Mesendoderm (in vitro differentiated cells): ENCODE results near the gene TOGARAM2.

Experiments
- DNase-seq: peaks from one replicate; pipeline ENCODE4 v3.0.0; 2013
- H2AK5ac ChIP-seq: 2 replicates; pipeline ENCODE4 v1.6.1; 2013; ENCODE audit warnings: low read length, inconsistent platforms
- H2BK120ac ChIP-seq: 2 replicates; pipeline ENCODE4 v1.6.1; 2013; ENCODE audit warnings: low read depth, mild to moderate bottlenecking, low read length, moderate library complexity, mixed read lengths
- H2BK15ac ChIP-seq: replicated peaks from 2 replicates; pipeline ENCODE4 v1.6.1; 2013; ENCODE audit warnings: low read depth, mild to moderate bottlenecking, moderate library complexity
- H2BK5ac ChIP-seq: 2 replicates; pipeline ENCODE4 v1.6.1; 2013; ENCODE audit warnings: low read length, inconsistent platforms
- H3K18ac ChIP-seq: 2 replicates; pipeline ENCODE4 v1.6.1; 2013; ENCODE audit warnings: mild to moderate bottlenecking, low read length, mixed read lengths
- H3K23ac ChIP-seq: one replicate; pipeline ENCODE4 v1.6.1; 2013; ENCODE audit warnings: low read length
- H3K27ac ChIP-seq: 2 replicates; pipeline ENCODE4 v1.5.1; 2013; ENCODE audit warnings: low read depth, mild to moderate bottlenecking, inconsistent platforms, low read length, moderate library complexity
- H3K27me3 ChIP-seq: 2 replicates; pipeline ENCODE4 v1.6.1; 2013; ENCODE audit warnings: low read length, control low read depth, mild to moderate bottlenecking, inconsistent platforms; ENCODE audit not compliant: insufficient read depth, poor library complexity
- H3K36me3 ChIP-seq: 2 replicates; pipeline ENCODE4 v1.6.1; 2013; ENCODE audit warnings: low read length, inconsistent platforms; ENCODE audit not compliant: control insufficient read depth, insufficient read depth
- H3K4ac ChIP-seq: one replicate; pipeline ENCODE4 v1.6.1; 2013; ENCODE audit warnings: low read depth, mild to moderate bottlenecking, low read length, moderate library complexity
- H3K4me1 ChIP-seq: 2 replicates; pipeline ENCODE4 v1.6.1; 2013; ENCODE audit warnings: low read depth, low read length, inconsistent platforms; ENCODE audit not compliant: control insufficient read depth
- H3K4me2 ChIP-seq: 2 replicates; pipeline ENCODE4 v1.6.1; 2013; ENCODE audit warnings: low read length
- H3K4me3 ChIP-seq: 2 replicates; pipeline ENCODE4 v1.5.1; 2013; ENCODE audit warnings: mild to moderate bottlenecking, low read length
- H3K56ac ChIP-seq: one replicate; pipeline ENCODE4 v1.6.1; 2013; ENCODE audit warnings: low read length
- H3K79me1 ChIP-seq: 2 replicates; pipeline ENCODE4 v1.6.1; 2013; ENCODE audit warnings: low read length, inconsistent platforms
- H3K79me2 ChIP-seq: 2 replicates; pipeline ENCODE4 v1.6.1; 2013; ENCODE audit warnings: mild to moderate bottlenecking, low read length; ENCODE audit not compliant: control insufficient read depth, insufficient read depth
- H3K9ac ChIP-seq: 2 replicates; pipeline ENCODE4 v1.6.1; 2013; ENCODE audit warnings: low read length, inconsistent platforms
- H4K5ac ChIP-seq: one replicate; pipeline ENCODE4 v1.6.1; 2013; ENCODE audit warnings: low read length
- H4K8ac ChIP-seq: one replicate; pipeline ENCODE4 v1.6.1; 2013; ENCODE audit warnings: low read depth, mild to moderate bottlenecking, control low read depth, low read length, moderate library complexity
- WGBS: extraction: QIAGEN DNeasy Blood & Tissue Kit; methylation state at CpG from one replicate; pipeline ENCODE4 v1.1.7; 2013; ENCODE audit warnings: low lambda C conversion rate, missing lambda C conversion rate; ENCODE audit not compliant: insufficient coverage; ENCODE audit errors: extremely low coverage; 5-methylcytosine and 5-hydroxymethylcytosine counted together

TOGARAM2 gene

GRCh38 chr2:29042561-29043075 lies 61.5 kb downstream of the TOGARAM2 start:
- H3K18ac ChIP-seq, result no peak overlapping the region
- no peaks in the 10 kb centered on the region for H3K79me2 ChIP-seq
- H3K9ac ChIP-seq, result no peak overlapping the region
- H3K79me1 ChIP-seq, result no peaks in the 10 kb centered on the region
- no peaks in the 10 kb centered on the region for H3K36me3 ChIP-seq
- H3K56ac ChIP-seq, result no peak overlapping the region
- no peak overlapping the region for H2BK15ac ChIP-seq
- no peak overlapping the region for H3K23ac ChIP-seq
- DNase-seq, result no peak
- no peak overlapping the region for H2AK5ac ChIP-seq
- H4K8ac ChIP-seq, result no peak overlapping the region
- no CpG with 5 or more reads among the region's 9 CpGs for WGBS
- H2BK120ac ChIP-seq, result no peak overlapping the region
- no peak overlapping the region for H3K4me2 ChIP-seq
- no peak overlapping the region for H2BK5ac ChIP-seq
- no peaks in the 10 kb centered on the region for H3K4me1 ChIP-seq
- H3K27ac ChIP-seq, result no peak overlapping the region
- H3K27me3 ChIP-seq, result no peaks in the 10 kb centered on the region
- H3K4me3 ChIP-seq, result no peak overlapping the region
- no peak overlapping the region for H4K5ac ChIP-seq
- no peak overlapping the region for H3K4ac ChIP-seq

GRCh38 chr2:29044459-29044858 lies 63.4 kb downstream of the TOGARAM2 start:
- no peak overlapping the region for H4K8ac ChIP-seq
- H3K27ac ChIP-seq, result no peak overlapping the region
- no CpG with 5 or more reads among the region's 4 CpGs for WGBS
- no peak overlapping the region for H2BK5ac ChIP-seq
- H3K79me2 ChIP-seq, result no peaks in the 10 kb centered on the region
- no peak overlapping the region for H3K9ac ChIP-seq
- H3K4me2 ChIP-seq, result no peak overlapping the region
- no peak overlapping the region for H3K18ac ChIP-seq
- H3K27me3 ChIP-seq, result no peaks in the 10 kb centered on the region
- H3K4me1 ChIP-seq, result no peaks in the 10 kb centered on the region
- no peak for DNase-seq
- H3K56ac ChIP-seq, result no peak overlapping the region
- no peak overlapping the region for H2BK15ac ChIP-seq
- no peak overlapping the region for H3K23ac ChIP-seq
- H3K4ac ChIP-seq, result no peak overlapping the region
- H2BK120ac ChIP-seq, result no peak overlapping the region
- no peaks in the 10 kb centered on the region for H3K36me3 ChIP-seq
- H2AK5ac ChIP-seq, result no peak overlapping the region
- H3K79me1 ChIP-seq, result no peaks in the 10 kb centered on the region
- H4K5ac ChIP-seq, result no peak overlapping the region
- H3K4me3 ChIP-seq, result no peak overlapping the region

- H3K4ac ChIP-seq, result no peak overlapping the region
- H2BK120ac ChIP-seq, result no peak overlapping the region
- no peak overlapping the region for H4K5ac ChIP-seq
- H3K36me3 ChIP-seq, result no peaks in the 10 kb centered on the region
- no peaks in the 10 kb centered on the region for H3K79me1 ChIP-seq
- H3K27ac ChIP-seq, result no peak overlapping the region
- no peaks in the 10 kb centered on the region for H3K4me1 ChIP-seq
- no peak overlapping the region for H3K56ac ChIP-seq
- H3K23ac ChIP-seq, result no peak overlapping the region
- no peak overlapping the region for H3K4me3 ChIP-seq
- no peak overlapping the region for H3K9ac ChIP-seq
- no peak overlapping the region for H2BK15ac ChIP-seq
- no peaks in the 10 kb centered on the region for H3K79me2 ChIP-seq
- no peak for DNase-seq
- no CpG with 5 or more reads among the region's 2 CpGs for WGBS
- no peaks in the 10 kb centered on the region for H3K27me3 ChIP-seq
- H3K4me2 ChIP-seq, result no peak overlapping the region
- no peak overlapping the region for H4K8ac ChIP-seq
- no peak overlapping the region for H2BK5ac ChIP-seq
- no peak overlapping the region for H2AK5ac ChIP-seq
- no peak overlapping the region for H3K18ac ChIP-seq
Measured at GRCh38 chr2:29046321-29046720, 65.2 kb downstream of the TOGARAM2 start.

GRCh38 chr2:29047083-29047845 lies 66.2 kb downstream of the TOGARAM2 start:
- Histone ChIP-seq H3K4me2 (no peak overlapping the region), H3K36me3 (no peaks in the 10 kb centered on the region), H3K79me1 (no peaks in the 10 kb centered on the region), H3K4me1 (peaks cover under 1% of the 10 kb centered on the region), H3K27me3 (no peaks in the 10 kb centered on the region), H4K5ac (no peak overlapping the region), H2BK15ac (no peak overlapping the region), H3K4me3 (no peak overlapping the region), H3K79me2 (no peaks in the 10 kb centered on the region), H3K9ac (no peak overlapping the region), H2AK5ac (no peak overlapping the region), H3K27ac (no peak overlapping the region), H3K18ac (no peak overlapping the region), H3K23ac (no peak overlapping the region), H3K56ac (no peak overlapping the region), H3K4ac (no peak overlapping the region), H2BK5ac (no peak overlapping the region), H4K8ac (no peak overlapping the region), H2BK120ac (no peak overlapping the region)
- no CpG with 5 or more reads among the region's 9 CpGs for WGBS
- DNase-seq, result no peak

GRCh38 chr2:29050591-29050990 lies 69.5 kb downstream of the TOGARAM2 start:
- Histone ChIP-seq H3K23ac (no peak overlapping the region), H3K79me2 (no peaks in the 10 kb centered on the region), H3K27me3 (no peaks in the 10 kb centered on the region), H3K4me2 (no peak overlapping the region), H3K27ac (no peak overlapping the region), H2BK120ac (no peak overlapping the region), H3K4me3 (no peak overlapping the region), H3K18ac (no peak overlapping the region), H2BK5ac (no peak overlapping the region), H2AK5ac (no peak overlapping the region), H3K4me1 (peaks cover 17% of the 10 kb centered on the region), H3K4ac (no peak overlapping the region), H4K5ac (no peak overlapping the region), H4K8ac (no peak overlapping the region), H2BK15ac (no peak overlapping the region), H3K36me3 (no peaks in the 10 kb centered on the region), H3K79me1 (no peaks in the 10 kb centered on the region), H3K9ac (no peak overlapping the region), H3K56ac (no peak overlapping the region)
- DNase-seq, result no peak
- WGBS, result no CpG with 5 or more reads among the region's 8 CpGs

GRCh38 chr2:29051730-29052129 lies 70.6 kb downstream of the TOGARAM2 start:
- no peak overlapping the region for H3K4me2 ChIP-seq
- H3K79me2 ChIP-seq, result no peaks in the 10 kb centered on the region
- no peak overlapping the region for H3K4me3 ChIP-seq
- H4K8ac ChIP-seq, result no peak overlapping the region
- H2BK120ac ChIP-seq, result no peak overlapping the region
- DNase-seq, result no peak
- H3K4ac ChIP-seq, result no peak overlapping the region
- no peak overlapping the region for H3K27ac ChIP-seq
- H3K23ac ChIP-seq, result no peak overlapping the region
- H3K18ac ChIP-seq, result no peak overlapping the region
- WGBS, result no CpG with 5 or more reads among the region's 12 CpGs
- H3K36me3 ChIP-seq, result no peaks in the 10 kb centered on the region
- no peak overlapping the region for H3K9ac ChIP-seq
- H2BK15ac ChIP-seq, result no peak overlapping the region
- H3K4me1 ChIP-seq, result peaks cover 17% of the 10 kb centered on the region
- H3K56ac ChIP-seq, result no peak overlapping the region
- H2AK5ac ChIP-seq, result peak overlapping the region; percentile 83
- no peaks in the 10 kb centered on the region for H3K79me1 ChIP-seq
- no peaks in the 10 kb centered on the region for H3K27me3 ChIP-seq
- H2BK5ac ChIP-seq, result no peak overlapping the region
- no peak overlapping the region for H4K5ac ChIP-seq
